Neural progenitor cell (in vitro differentiated cells): ENCODE results near the gene OTUD7B. TPM values are rescaled to one million over a fixed set of nuclear protein-coding genes. Genes with fewer than 3 reads are reported as not detected.

Source experiments
- DNase-seq: peaks from one replicate; pipeline ENCODE4 v3.0.0-alpha.2; 2016; ENCODE audit warnings: low spot score
- H2AFZ ChIP-seq: fragments of 200-600 bp; sonication (generic); replicated peaks from 2 replicates; pipeline ENCODE4 v1.6.1; 2016; ENCODE audit warnings: antibody characterized with exemption
- H3F3A ChIP-seq: fragments of 200-600 bp; sonication (generic); 2 replicates; pipeline ENCODE4 v1.6.1; 2016; ENCODE audit warnings: antibody characterized with exemption, low read depth
- H3K27ac ChIP-seq: fragments of 200-600 bp; sonication (generic); 2 replicates; pipeline ENCODE4 v1.5.1; 2016; ENCODE audit warnings: mild to moderate bottlenecking
- H3K27me3 ChIP-seq: fragments of 200-600 bp; sonication (generic); 2 replicates; pipeline ENCODE4 v1.6.1; 2016; ENCODE audit warnings: mild to moderate bottlenecking, moderate library complexity
- H3K36me3 ChIP-seq: fragments of 200-600 bp; sonication (generic); 2 replicates; pipeline ENCODE4 v1.5.1; 2016
- H3K4me1 ChIP-seq: fragments of 200-600 bp; sonication (generic); 2 replicates; pipeline ENCODE4 v1.6.1; 2016; ENCODE audit warnings: mixed run types
- H3K4me2 ChIP-seq: fragments of 200-600 bp; sonication (generic); 2 replicates; pipeline ENCODE4 v1.6.1; 2016
- H3K4me3 ChIP-seq: fragments of 200-600 bp; sonication (generic); 2 replicates; pipeline ENCODE4 v1.5.1; 2016
- H3K79me2 ChIP-seq: fragments of 200-600 bp; sonication (generic); 2 replicates; pipeline ENCODE4 v1.6.1; 2016; ENCODE audit warnings: low read depth
- H3K9ac ChIP-seq: fragments of 200-600 bp; sonication (generic); 2 replicates; pipeline ENCODE4 v1.6.1; 2016
- H3K9me3 ChIP-seq: fragments of 200-600 bp; sonication (generic); 2 replicates; pipeline ENCODE4 v1.5.1; 2016; ENCODE audit warnings: low read depth
- H4K20me1 ChIP-seq: fragments of 200-600 bp; sonication (generic); 2 replicates; pipeline ENCODE4 v1.6.1; 2016; ENCODE audit warnings: low read depth
- H3K27ac Mint-ChIP-seq: 3 replicates; pipeline ENCODE4 v1.8.0; 2021; ENCODE audit warnings: mixed read lengths
- H3K27me3 Mint-ChIP-seq: 2 replicates; pipeline ENCODE4 v1.8.0; 2022; ENCODE audit warnings: low read depth, mild to moderate bottlenecking, inconsistent platforms, moderate library complexity, mixed read lengths; ENCODE audit not compliant: insufficient read depth
- H3K36me3 Mint-ChIP-seq: 3 replicates; pipeline ENCODE4 v1.8.0; 2021; ENCODE audit warnings: mixed read lengths
- H3K4me1 Mint-ChIP-seq: 3 replicates; pipeline ENCODE4 v1.8.0; 2021; ENCODE audit warnings: mixed read lengths
- H3K4me3 Mint-ChIP-seq: 3 replicates; pipeline ENCODE4 v1.8.0; 2021; ENCODE audit warnings: mild to moderate bottlenecking, moderate library complexity, mixed read lengths
- H3K9me3 Mint-ChIP-seq: 3 replicates; pipeline ENCODE4 v1.8.0; 2020; ENCODE audit warnings: mixed read lengths
- CTCF ChIP-seq: fragments of 200-600 bp; sonication (generic); IDR thresholded peaks from 2 replicates; pipeline ENCODE4 v1.5.1; 2017; ENCODE audit warnings: antibody characterized with exemption, mild to moderate bottlenecking
- EZH2 ChIP-seq: fragments of 200-600 bp; sonication (generic); IDR thresholded peaks from 2 replicates; pipeline ENCODE4 v1.6.1; 2017; ENCODE audit warnings: antibody characterized with exemption, mild to moderate bottlenecking, moderate library complexity
- EZH2phosphoT487 ChIP-seq: fragments of 200-600 bp; sonication (generic); IDR thresholded peaks from 2 replicates; pipeline ENCODE4 v1.6.1; 2017; ENCODE audit warnings: antibody characterized with exemption
- total RNA-seq: library from RNA; depleted of rRNA; stranded (reverse); fragments of >200 nt; gene quantifications from 2 replicates; pipeline ENCODE4 v1.2.3, GENCODE V29; 2015; ENCODE audit warnings: low replicate concordance

Gene OTUD7B
- total RNA-seq, 1 donor from 2014 or later, result 10.7 TPM

- Histone ChIP-seq H3K27me3 (no peaks in the 10 kb centered on the region), H3F3A (peaks cover 14% of the 10 kb centered on the region), H3K9me3 (no peaks in the 10 kb centered on the region), H4K20me1 (no peaks in the 10 kb centered on the region), H3K4me1 (peaks cover 4% of the 10 kb centered on the region), H3K27ac (no peak overlapping the region), H3K36me3 (no peaks in the 10 kb centered on the region), H3K79me2 (no peaks in the 10 kb centered on the region), H2AFZ (no peak overlapping the region), H3K9ac (no peak overlapping the region), H3K4me2 (no peak overlapping the region), H3K4me3 (no peak overlapping the region)
- Mint-ChIP-seq H3K4me1 (peaks cover 10% of the 10 kb centered on the region), H3K4me3 (no peak overlapping the region), H3K9me3 (no peaks in the 10 kb centered on the region), H3K36me3 (peaks cover 25% of the 10 kb centered on the region), H3K27me3 (peaks cover 3% of the 10 kb centered on the region), H3K27ac (no peak overlapping the region)
- TF ChIP-seq EZH2 (no peak), EZH2phosphoT487 (no peak), CTCF (no peak)
- no peak for DNase-seq
Observed at GRCh38 chr1:149945206-149945605, 65.3 kb downstream of the OTUD7B start.

DNA sequence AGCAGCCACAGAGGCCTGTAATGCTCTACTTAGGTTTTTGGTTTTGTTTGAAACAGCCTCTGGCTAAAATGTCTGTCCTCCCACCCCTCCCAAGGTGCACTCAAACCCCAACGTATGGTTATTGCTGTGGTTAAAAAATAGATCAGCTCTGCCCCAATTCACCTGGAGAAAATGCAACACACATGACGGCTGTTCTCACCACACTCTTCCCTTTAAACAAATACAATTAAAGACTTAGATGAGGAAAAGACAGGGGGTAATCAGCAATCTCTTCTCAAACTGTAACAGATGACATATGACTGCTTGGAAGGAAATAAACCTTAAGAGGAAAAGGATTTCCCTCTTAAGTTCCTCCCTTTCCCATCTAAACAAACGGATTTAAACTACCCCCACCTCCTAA is 67.6 kb downstream of the OTUD7B start:
- Mint-ChIP-seq H3K36me3 (peaks cover 18% of the 10 kb centered on the region), H3K4me3 (no peak overlapping the region), H3K27me3 (peaks cover 4% of the 10 kb centered on the region), H3K9me3 (no peaks in the 10 kb centered on the region), H3K27ac (no peak overlapping the region), H3K4me1 (peaks cover 24% of the 10 kb centered on the region)
- H3K27me3 ChIP-seq, result no peaks in the 10 kb centered on the region
- H4K20me1 ChIP-seq, result no peaks in the 10 kb centered on the region
- TF ChIP-seq CTCF (no peak), EZH2 (no peak), EZH2phosphoT487 (no peak)
- no peaks in the 10 kb centered on the region for H3K9me3 ChIP-seq
- H3K27ac ChIP-seq, result peak overlapping the region; percentile 66
- H3F3A ChIP-seq, result peaks cover 10% of the 10 kb centered on the region
- no peaks in the 10 kb centered on the region for H3K36me3 ChIP-seq
- H3K9ac ChIP-seq, result no peak overlapping the region
- H3K79me2 ChIP-seq, result no peaks in the 10 kb centered on the region
- no peak overlapping the region for H3K4me3 ChIP-seq
- H2AFZ ChIP-seq, result no peak overlapping the region
- no peak for DNase-seq
- peaks cover 9% of the 10 kb centered on the region for H3K4me1 ChIP-seq
- no peak overlapping the region for H3K4me2 ChIP-seq

GRCh38 chr1:149942207-149942606 is 68.3 kb downstream of the OTUD7B start:
- no peak overlapping the region for H3K27ac Mint-ChIP-seq

More at GRCh38 chr1:149942207-149942606, 68.3 kb downstream of the OTUD7B start:
- Mint-ChIP-seq H3K4me3 (peak overlapping the region; percentile 25), H3K9me3 (no peaks in the 10 kb centered on the region), H3K27me3 (peaks cover 4% of the 10 kb centered on the region), H3K36me3 (peaks cover 14% of the 10 kb centered on the region), H3K4me1 (peaks cover 31% of the 10 kb centered on the region)
- H3K4me2 ChIP-seq, result no peak overlapping the region
- peaks cover 15% of the 10 kb centered on the region for H3K4me1 ChIP-seq
- no peaks in the 10 kb centered on the region for H3K79me2 ChIP-seq
- H3K4me3 ChIP-seq, result no peak overlapping the region
- no peaks in the 10 kb centered on the region for H3K9me3 ChIP-seq
- TF ChIP-seq CTCF (peak; percentile 61), EZH2 (no peak)
- H4K20me1 ChIP-seq, result no peaks in the 10 kb centered on the region
- no peak overlapping the region for H3K9ac ChIP-seq
- H2AFZ ChIP-seq, result no peak overlapping the region
- H3K27ac ChIP-seq, result peak overlapping the region; percentile 66
- no peaks in the 10 kb centered on the region for H3K27me3 ChIP-seq
- DNase-seq, result peak; percentile 75
- H3F3A ChIP-seq, result peaks cover 10% of the 10 kb centered on the region
- no peaks in the 10 kb centered on the region for H3K36me3 ChIP-seq
